Prostate gland (tissue), 2 donors: ENCODE measurements around the gene CD63. TPM values are rescaled to one million over a fixed set of nuclear protein-coding genes. Genes with fewer than 3 reads are reported as not detected.

Experiments
- DNase-seq: peaks from one replicate; pipeline ENCODE4 v3.0.0-alpha.2; 2019; ENCODE audit warnings: low spot score
- H3K27ac ChIP-seq, 2 donors: fragments of 200-600 bp; sonication (generic); 2 replicates each; pipeline ENCODE4 v1.5.1; 2017 to 2019
- H3K27me3 ChIP-seq: fragments of 200-600 bp; sonication (generic); replicated peaks from 2 replicates; pipeline ENCODE4 v1.5.1; 2019; ENCODE audit not compliant: insufficient read depth
- H3K36me3 ChIP-seq, 2 donors: fragments of 200-600 bp; sonication (generic); 1 replicate in 1 of 2; 2 replicates in 1 of 2; pipeline versions ENCODE4 v1.5.1 to v1.8.1; 2017 to 2019
- H3K4me1 ChIP-seq: fragments of 200-600 bp; sonication (generic); replicated peaks from 2 replicates; pipeline ENCODE4 v1.5.1; 2019
- H3K4me3 ChIP-seq, 2 donors: fragments of 200-600 bp; sonication (generic); 2 replicates each; pipeline ENCODE4 v1.5.1; 2017 to 2019
- H3K9me3 ChIP-seq: fragments of 200-600 bp; sonication (generic); 2 replicates; pipeline ENCODE4 v1.5.1; 2017
- POLR2A ChIP-seq: fragments of 450-650 bp; IDR thresholded peaks from one replicate; pipeline ENCODE4 v1.6.1; 2016; ENCODE audit warnings: antibody characterized with exemption, mild to moderate bottlenecking
- POLR2AphosphoS5 ChIP-seq: sonication (generic); formaldehyde crosslinking; IDR thresholded peaks from one replicate; pipeline ENCODE4 v1.6.1; 2017; ENCODE audit warnings: antibody characterized with exemption
- WGBS: methylation state at CpG from one replicate; pipeline ENCODE4 v1.1.5; 2018; 5-methylcytosine and 5-hydroxymethylcytosine counted together
- intact Hi-C: fragments of 100-400 bp; cut with DNase I; formaldehyde crosslinking; loops from one replicate; pipeline ENCODE4 v1.14.2; 2022
- total RNA-seq, 2 donors: library from RNA; depleted of rRNA; stranded (reverse); fragments of >200 nt; gene quantifications; one replicate each; pipeline ENCODE4 v1.1.0, GENCODE V29; 2016
- TF ChIP-seq, protein P1 (sequence below), 4 experiments: fragments of 200-600 bp in 2 of 4; fragments of 450-650 bp in 2 of 4; sonication (generic) in 2 of 4; IDR thresholded peaks; 1 replicate in 3 of 4; 2 replicates in 1 of 4; pipeline ENCODE4 v1.5.1; 2016 to 2019; ENCODE audit warnings: antibody characterized with exemption in 4 of 4, mild to moderate bottlenecking in 2 of 4, moderate library complexity in 2 of 4

Gene CD63
- total RNA-seq, 2 donors from 2014 or later: 485 to 585 TPM

DNA sequence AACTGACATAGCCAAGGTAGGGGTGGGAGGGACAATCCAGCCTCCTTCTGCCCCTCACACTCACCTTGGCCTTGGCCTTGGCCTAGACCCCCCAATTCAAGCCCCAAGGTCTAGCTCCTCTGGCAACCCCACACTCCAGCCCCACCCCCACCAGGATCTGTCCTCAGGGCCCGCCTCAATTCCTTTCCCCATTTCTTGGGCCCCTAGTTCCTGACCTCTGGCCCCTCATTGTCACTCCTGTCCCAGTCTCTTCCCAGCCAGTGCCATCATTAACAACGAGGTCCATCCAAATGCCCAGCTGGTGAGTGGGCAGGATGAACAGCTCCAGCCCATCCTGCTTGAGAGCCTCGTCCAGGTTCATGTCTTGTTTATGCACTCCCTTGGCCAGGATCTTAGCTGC, 7.3 kb upstream of the CD63 start:
- Histone ChIP-seq H3K27me3 (no peaks in the 10 kb centered on the region), H3K4me1 (no peaks in the 10 kb centered on the region), H3K27ac (no peak overlapping the region), H3K9me3 (no peaks in the 10 kb centered on the region), H3K36me3 (no peaks in the 10 kb centered on the region), H3K4me3 (no peak overlapping the region)
- no peak for DNase-seq
- intact Hi-C loops: loop anchor here (10.0 kb wide), 2 partner anchors 309 to 369 kb away; partner anchors contain the start of genes PA2G4 and RPS26
- TF ChIP-seq POLR2AphosphoS5: no peak
- TF ChIP-seq, protein P1, sequence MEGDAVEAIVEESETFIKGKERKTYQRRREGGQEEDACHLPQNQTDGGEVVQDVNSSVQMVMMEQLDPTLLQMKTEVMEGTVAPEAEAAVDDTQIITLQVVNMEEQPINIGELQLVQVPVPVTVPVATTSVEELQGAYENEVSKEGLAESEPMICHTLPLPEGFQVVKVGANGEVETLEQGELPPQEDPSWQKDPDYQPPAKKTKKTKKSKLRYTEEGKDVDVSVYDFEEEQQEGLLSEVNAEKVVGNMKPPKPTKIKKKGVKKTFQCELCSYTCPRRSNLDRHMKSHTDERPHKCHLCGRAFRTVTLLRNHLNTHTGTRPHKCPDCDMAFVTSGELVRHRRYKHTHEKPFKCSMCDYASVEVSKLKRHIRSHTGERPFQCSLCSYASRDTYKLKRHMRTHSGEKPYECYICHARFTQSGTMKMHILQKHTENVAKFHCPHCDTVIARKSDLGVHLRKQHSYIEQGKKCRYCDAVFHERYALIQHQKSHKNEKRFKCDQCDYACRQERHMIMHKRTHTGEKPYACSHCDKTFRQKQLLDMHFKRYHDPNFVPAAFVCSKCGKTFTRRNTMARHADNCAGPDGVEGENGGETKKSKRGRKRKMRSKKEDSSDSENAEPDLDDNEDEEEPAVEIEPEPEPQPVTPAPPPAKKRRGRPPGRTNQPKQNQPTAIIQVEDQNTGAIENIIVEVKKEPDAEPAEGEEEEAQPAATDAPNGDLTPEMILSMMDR (IDR thresholded peaks at IDR 0.05): no peak
- TF ChIP-seq POLR2A: no peak
- 50% methylated on average over 3 of the region's 3 CpGs for WGBS

- TF ChIP-seq POLR2A (no peak), POLR2AphosphoS5 (no peak)
- TF ChIP-seq, protein P1 (IDR thresholded peaks at IDR 0.05): no peak
- H3K9me3 ChIP-seq: no peaks in the 10 kb centered on the region
- no peaks in the 10 kb centered on the region for H3K27me3 ChIP-seq
- H3K4me3 ChIP-seq: no peak overlapping the region
- H3K36me3 ChIP-seq: no peaks in the 10 kb centered on the region
- no peak for DNase-seq
- H3K4me1 ChIP-seq: no peaks in the 10 kb centered on the region
- intact Hi-C loops: loop anchor here (10.0 kb wide), 2 partner anchors 310 to 370 kb away; partner anchors contain the start of genes PA2G4 and RPS26
- WGBS: 91% methylated on average over 3 of the region's 3 CpGs
- no peak overlapping the region for H3K27ac ChIP-seq
These were observed 5.8 kb upstream of the CD63 start for GRCh38 chr12:55734595-55734994.

- H3K4me1 ChIP-seq: no peaks in the 10 kb centered on the region
- intact Hi-C loops: loop anchor here (10.0 kb wide), 2 partner anchors 311 to 371 kb away; partner anchors contain the start of genes PA2G4 and RPS26
- 85% methylated on average over 2 of the region's 2 CpGs for WGBS
- DNase-seq: no peak
- no peaks in the 10 kb centered on the region for H3K9me3 ChIP-seq
- no peaks in the 10 kb centered on the region for H3K27me3 ChIP-seq
- H3K27ac ChIP-seq: no peak overlapping the region
- TF ChIP-seq, protein P1 (IDR thresholded peaks at IDR 0.05): no peak
- no peak for TF ChIP-seq POLR2AphosphoS5
- H3K4me3 ChIP-seq: no peak overlapping the region
- no peaks in the 10 kb centered on the region for H3K36me3 ChIP-seq
These were observed 5.0 kb upstream of the CD63 start for GRCh38 chr12:55733858-55734257.

DNA sequence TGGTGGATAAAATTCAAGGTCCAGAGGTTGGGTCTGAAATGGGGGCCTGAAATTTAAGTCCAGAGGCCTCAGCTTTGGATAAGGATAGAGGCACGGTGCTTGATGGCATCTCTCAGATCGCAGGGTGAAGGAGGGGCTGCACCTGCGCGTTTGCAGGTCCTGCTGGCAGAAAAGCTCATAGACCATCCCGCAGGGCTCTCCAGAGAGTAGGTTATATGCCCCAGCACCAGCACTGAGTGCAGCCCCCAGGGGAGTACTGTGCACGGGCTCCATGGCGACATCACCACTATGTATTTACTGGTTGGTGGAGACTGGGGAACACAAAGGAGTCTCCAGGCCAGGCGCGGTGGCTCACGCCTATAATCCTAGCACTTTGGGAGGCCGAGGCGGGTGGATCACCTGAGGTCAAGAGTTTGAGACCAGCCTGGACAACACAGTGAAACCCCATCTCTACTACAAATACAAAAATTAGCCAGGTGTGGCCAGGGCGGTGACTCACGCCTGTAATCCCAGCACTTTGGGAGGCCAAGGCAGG, 4.3 kb upstream of the CD63 start:
- Histone ChIP-seq H3K27me3 (no peaks in the 10 kb centered on the region), H3K9me3 (no peaks in the 10 kb centered on the region), H3K36me3 (no peaks in the 10 kb centered on the region), H3K4me1 (no peaks in the 10 kb centered on the region), H3K4me3 (no peak overlapping the region), H3K27ac (no peak overlapping the region)
- TF ChIP-seq POLR2A: no peak
- no peak for TF ChIP-seq POLR2AphosphoS5
- TF ChIP-seq, protein P1 (IDR thresholded peaks at IDR 0.05): no peak
- WGBS: 92% methylated on average over 12 of the region's 14 CpGs
- intact Hi-C loops: loop anchor here (10.0 kb wide), 2 partner anchors 312 to 372 kb away; partner anchors contain the start of genes PA2G4 and RPS26
- no peak for DNase-seq

GRCh38 chr12:55732288-55732687, 3.5 kb upstream of the CD63 start:
- intact Hi-C loops: loop anchor here (10.0 kb wide), 2 partner anchors 313 to 373 kb away; partner anchors contain the start of genes PA2G4 and RPS26
- H3K4me1 ChIP-seq: peaks cover under 1% of the 10 kb centered on the region
- 80% methylated on average over 4 of the region's 4 CpGs for WGBS

More at GRCh38 chr12:55732288-55732687, 3.5 kb upstream of the CD63 start:
- Histone ChIP-seq H3K27ac (no peak overlapping the region), H3K4me3 (no peak overlapping the region), H3K27me3 (no peaks in the 10 kb centered on the region), H3K36me3 (no peaks in the 10 kb centered on the region), H3K9me3 (no peaks in the 10 kb centered on the region)
- DNase-seq: no peak
- TF ChIP-seq POLR2A (no peak), POLR2AphosphoS5 (no peak)
- TF ChIP-seq, protein P1 (IDR thresholded peaks at IDR 0.05): no peak
